ENCODE data around the gene AAK1. TPM values are rescaled to one million over a fixed set of nuclear protein-coding genes. Genes with fewer than 3 reads are reported as not detected.

AAK1 gene
- total RNA-seq, 1 experiment from 2014 or later, result 75.8 TPM

DNA sequence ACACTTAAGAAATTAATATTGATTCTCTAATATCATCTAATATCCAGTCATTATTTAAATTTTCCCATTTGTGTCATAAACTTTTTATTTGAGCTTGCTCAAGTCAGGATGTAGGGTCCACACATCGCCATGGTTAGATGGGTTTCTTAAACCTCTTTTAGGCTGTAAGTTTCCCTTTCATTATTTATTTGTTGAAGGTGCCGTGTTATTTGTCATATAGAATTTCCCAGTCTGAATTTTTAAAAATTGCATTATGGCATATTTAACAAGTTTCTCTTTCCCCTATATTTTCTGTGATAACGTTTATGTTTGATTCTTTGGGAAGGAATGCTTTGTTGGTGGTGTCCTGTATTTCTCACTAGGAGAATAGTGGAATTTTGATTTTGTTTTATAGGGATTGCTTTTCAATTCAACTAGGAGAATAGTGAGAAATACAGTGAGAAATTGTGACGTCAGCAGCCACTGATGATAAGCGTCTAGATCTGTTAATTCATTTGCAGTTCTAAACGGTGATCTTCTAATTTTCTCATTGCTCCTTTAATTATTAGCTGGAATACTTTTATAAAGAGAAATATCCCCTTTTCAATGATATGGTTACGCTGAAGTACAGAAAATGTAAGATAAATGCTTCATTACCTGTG, 44.6 kb upstream of the AAK1 start:
- TF ChIP-seq, protein P1, sequence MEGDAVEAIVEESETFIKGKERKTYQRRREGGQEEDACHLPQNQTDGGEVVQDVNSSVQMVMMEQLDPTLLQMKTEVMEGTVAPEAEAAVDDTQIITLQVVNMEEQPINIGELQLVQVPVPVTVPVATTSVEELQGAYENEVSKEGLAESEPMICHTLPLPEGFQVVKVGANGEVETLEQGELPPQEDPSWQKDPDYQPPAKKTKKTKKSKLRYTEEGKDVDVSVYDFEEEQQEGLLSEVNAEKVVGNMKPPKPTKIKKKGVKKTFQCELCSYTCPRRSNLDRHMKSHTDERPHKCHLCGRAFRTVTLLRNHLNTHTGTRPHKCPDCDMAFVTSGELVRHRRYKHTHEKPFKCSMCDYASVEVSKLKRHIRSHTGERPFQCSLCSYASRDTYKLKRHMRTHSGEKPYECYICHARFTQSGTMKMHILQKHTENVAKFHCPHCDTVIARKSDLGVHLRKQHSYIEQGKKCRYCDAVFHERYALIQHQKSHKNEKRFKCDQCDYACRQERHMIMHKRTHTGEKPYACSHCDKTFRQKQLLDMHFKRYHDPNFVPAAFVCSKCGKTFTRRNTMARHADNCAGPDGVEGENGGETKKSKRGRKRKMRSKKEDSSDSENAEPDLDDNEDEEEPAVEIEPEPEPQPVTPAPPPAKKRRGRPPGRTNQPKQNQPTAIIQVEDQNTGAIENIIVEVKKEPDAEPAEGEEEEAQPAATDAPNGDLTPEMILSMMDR (IDR thresholded peaks at IDR 0.05; ENCODE audit: unreplicated experiment), result no peak
- POLR2A ChIA-PET, result interaction anchor here (0.6 to 1.1 kb wide), 6 partner anchors 13 to 251 kb away, joined by 3 read pairs; partner anchors contain the start of gene NFU1
- no peaks in the 10 kb centered on the region for H3K9me3 Mint-ChIP-seq (ENCODE audit: unreplicated experiment)

DNA sequence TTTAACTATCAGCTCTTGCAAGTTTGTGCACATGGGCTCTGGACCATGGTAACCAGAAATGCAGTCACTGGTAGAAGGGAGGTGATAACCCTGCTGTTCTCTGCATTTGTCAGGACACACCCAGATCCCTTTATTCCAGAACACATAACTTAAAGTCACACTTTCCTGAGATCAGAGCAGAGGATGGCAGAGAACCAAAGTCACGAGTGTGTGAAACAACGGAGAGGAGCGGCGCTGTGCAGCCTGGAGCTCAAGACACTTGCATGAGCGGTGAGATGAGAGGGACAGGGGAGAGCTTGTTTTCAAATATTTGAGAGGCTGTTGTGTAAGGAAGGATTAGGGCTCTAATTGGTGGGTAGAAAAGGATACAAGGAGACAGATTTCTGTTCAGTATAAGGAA, 43.3 kb upstream of the AAK1 start:
- BruUV-seq (replicated peaks), result no TSS peak
- H3K27ac Mint-ChIP-seq (ENCODE audit: low read depth, unreplicated experiment), result no peak overlapping the region
- no peak for DNase-seq (ENCODE audit: unreplicated experiment)
- H3K4me3 Mint-ChIP-seq (ENCODE audit: unreplicated experiment), result no peak overlapping the region
- no peaks in the 10 kb centered on the region for H3K36me3 Mint-ChIP-seq (ENCODE audit: insufficient read depth, unreplicated experiment)
- POLR2A ChIA-PET, result interaction anchor here (0.9 to 1.5 kb wide), 3 partner anchors 10 to 249 kb away, joined by 3 read pairs; partner anchors contain the start of gene NFU1
- no peaks in the 10 kb centered on the region for H3K9me3 Mint-ChIP-seq (ENCODE audit: unreplicated experiment)
- H3K4me1 Mint-ChIP-seq (ENCODE audit: insufficient read depth, unreplicated experiment), result peaks cover 8% of the 10 kb centered on the region
- no peaks in the 10 kb centered on the region for H3K27me3 Mint-ChIP-seq (ENCODE audit: insufficient read depth, unreplicated experiment)
- intact Hi-C loops (cut with micrococcal nuclease), result no loop called here
- CTCF ChIA-PET, result interaction anchor here (0.6 kb wide), 1 partner anchor 118 kb away, joined by 4 read pairs; no protein-coding TSS in a partner anchor
- TF ChIP-seq, protein P1 (IDR thresholded peaks at IDR 0.05; ENCODE audit: unreplicated experiment), result no peak

More for the DNA sequence above, 44.6 kb upstream of the AAK1 start:
- Mint-ChIP-seq H3K27me3 (ENCODE audit: insufficient read depth, unreplicated experiment) (no peaks in the 10 kb centered on the region), H3K4me3 (ENCODE audit: unreplicated experiment) (no peak overlapping the region), H3K27ac (ENCODE audit: low read depth, unreplicated experiment) (no peak overlapping the region), H3K4me1 (ENCODE audit: insufficient read depth, unreplicated experiment) (peaks cover 7% of the 10 kb centered on the region), H3K36me3 (ENCODE audit: insufficient read depth, unreplicated experiment) (no peaks in the 10 kb centered on the region)
- BruUV-seq (replicated peaks), result no TSS peak
- intact Hi-C loops (cut with micrococcal nuclease), result no loop called here
- DNase-seq (ENCODE audit: unreplicated experiment), result no peak
- CTCF ChIA-PET, result no interaction called here

DNA sequence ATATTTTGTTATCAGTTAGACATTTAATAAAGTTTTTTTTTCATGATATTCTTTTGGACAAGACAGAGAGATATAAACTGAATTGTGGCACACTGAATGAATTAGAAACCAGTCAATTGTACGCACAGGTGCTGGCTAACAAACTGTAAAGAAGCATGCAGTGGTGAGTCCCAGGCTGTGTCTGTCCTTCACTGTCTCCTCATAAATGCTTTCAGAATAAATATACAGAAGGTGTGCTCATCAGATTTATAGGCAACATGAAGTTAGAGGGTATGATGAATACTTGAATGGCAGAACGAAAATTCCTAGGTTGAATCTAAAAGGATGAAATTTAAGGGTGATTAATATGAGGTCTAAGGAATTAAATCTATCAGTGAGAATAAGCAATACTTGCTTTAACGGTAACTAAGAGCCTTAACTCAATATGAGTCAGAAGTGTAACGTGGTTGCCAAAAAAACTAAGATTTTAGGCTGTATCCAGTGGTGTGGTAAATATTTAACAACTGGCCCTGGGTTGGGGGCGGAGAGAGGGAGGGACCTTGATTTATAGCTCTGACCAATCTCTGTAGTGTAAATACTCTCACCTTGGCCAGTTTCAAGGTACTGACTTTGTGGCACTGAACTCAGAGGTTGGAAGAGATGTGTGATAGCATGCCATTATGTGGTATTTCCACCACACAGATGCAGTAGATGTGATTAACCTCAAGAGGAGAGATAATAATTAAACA, 41.9 kb upstream of the AAK1 start:
- H3K4me1 Mint-ChIP-seq (ENCODE audit: insufficient read depth, unreplicated experiment), result peaks cover 8% of the 10 kb centered on the region
- intact Hi-C loops (cut with micrococcal nuclease), result no loop called here
- H3K27me3 Mint-ChIP-seq (ENCODE audit: insufficient read depth, unreplicated experiment), result no peaks in the 10 kb centered on the region
- TF ChIP-seq, protein P1 (IDR thresholded peaks at IDR 0.05; ENCODE audit: unreplicated experiment), result no peak
- H3K36me3 Mint-ChIP-seq (ENCODE audit: insufficient read depth, unreplicated experiment), result no peaks in the 10 kb centered on the region
- H3K9me3 Mint-ChIP-seq (ENCODE audit: unreplicated experiment), result no peaks in the 10 kb centered on the region
- H3K4me3 Mint-ChIP-seq (ENCODE audit: unreplicated experiment), result no peak overlapping the region
- no peak overlapping the region for H3K27ac Mint-ChIP-seq (ENCODE audit: low read depth, unreplicated experiment)
- POLR2A ChIA-PET, result interaction anchor here (0.8 kb wide), 1 partner anchor 115 kb away, joined by 3 read pairs; no protein-coding TSS in a partner anchor
- DNase-seq (ENCODE audit: unreplicated experiment), result peak; percentile 28
- CTCF ChIA-PET, result no interaction called here
- BruUV-seq (replicated peaks), result no TSS peak

All from MCF 10A (cell line).